ENCODE measurements around the gene DAZAP1.
"Not testable (repeated sequence)": the region's sequence is repeated elsewhere in the genome, so short reads cannot be mapped to it uniquely, and the experiment has no call there.

The DAZAP1 gene

GRCh38 chr19:1474011-1474764 lies 66.8 kb downstream of the DAZAP1 start:
- DNase-seq (ENCODE audit: low spot score) = no peak

GRCh38 chr19:1474765-1475351 lies 67.5 kb downstream of the DAZAP1 start:
- no peak for DNase-seq (ENCODE audit: low spot score)

GRCh38 chr19:1475751-1476437 lies 68.5 kb downstream of the DAZAP1 start:
- no peak for DNase-seq (ENCODE audit: low spot score)

GRCh38 chr19:1477056-1477455 lies 69.7 kb downstream of the DAZAP1 start:
- DNase-seq (ENCODE audit: low spot score) = not testable (repeated sequence)

GRCh38 chr19:1478934-1479707 lies 71.7 kb downstream of the DAZAP1 start, which contains the start of gene C19orf25:
TSS of gene C19orf25 (minus strand) at chr19:1479215. CDS start at chr19:1478903, 312 bp downstream.
- DNase-seq (ENCODE audit: low spot score) = peak; percentile 97

GRCh38 chr19:1481224-1481892 lies 74.0 kb downstream of the DAZAP1 start:
- no peak for DNase-seq (ENCODE audit: low spot score)

- no peak for DNase-seq (ENCODE audit: low spot score)
Measured at GRCh38 chr19:1481893-1482360, 74.5 kb downstream of the DAZAP1 start.

- DNase-seq (ENCODE audit: low spot score) = no peak
Measured at GRCh38 chr19:1482361-1483130, 75.2 kb downstream of the DAZAP1 start.

- no peak for DNase-seq (ENCODE audit: low spot score)
Measured at GRCh38 chr19:1483131-1483978, 76.0 kb downstream of the DAZAP1 start.

- DNase-seq (ENCODE audit: low spot score) = no peak
Measured at GRCh38 chr19:1483979-1484428, 76.6 kb downstream of the DAZAP1 start.
